H1 (cell line): ENCODE data around the gene PPP2R2C. TPM values are rescaled to one million over a fixed set of nuclear protein-coding genes. Genes with fewer than 3 reads are reported as not detected.

ENCODE experiments used
- CTCF ChIA-PET: fragments of 300-600 bp; sonication (Branson Sonifier 250); formaldehyde crosslinking; loops from one replicate; lab custom pipeline; 2021; ENCODE audit not compliant: partially characterized antibody; lab: Charles Lee
- POLR2A ChIA-PET: fragments of 300-600 bp; sonication (Branson Sonifier 250); formaldehyde crosslinking; loops from one replicate; lab custom pipeline; 2021; ENCODE audit warnings: inconsistent platforms; ENCODE audit not compliant: partially characterized antibody; lab: Charles Lee
- DNase-seq, 2 experiments: peaks; one replicate each; pipeline versions ENCODE4 v3.0.0 to v3.0.0-alpha.2; 2010 to 2022; ENCODE audit warnings: low spot score in 2 of 2, low read depth in 1 of 2, mixed read lengths in 1 of 2
- FAIRE-seq: peaks from 2 replicates; lab custom pipeline; 2011; peaks lifted over from hg19 to GRCh38; lab: Jason Lieb, UNC
- H2AFZ ChIP-seq: 2 replicates; pipeline ENCODE4 v1.8.1; 2012; ENCODE audit warnings: low read length, inconsistent platforms
- H2AK5ac ChIP-seq: 2 replicates; pipeline ENCODE4 v1.6.1; 2013; ENCODE audit warnings: low read depth, low read length
- H2BK120ac ChIP-seq: replicated peaks from 2 replicates; pipeline ENCODE3; 2013; ENCODE audit warnings: low read depth, low read length, inconsistent platforms
- H2BK12ac ChIP-seq: 2 replicates; pipeline ENCODE4 v1.6.1; 2013; ENCODE audit warnings: low read depth, low read length
- H2BK15ac ChIP-seq: 2 replicates; pipeline ENCODE4 v1.6.1; 2013; ENCODE audit warnings: low read length
- H2BK20ac ChIP-seq: 2 replicates; pipeline ENCODE4 v1.6.1; 2013; ENCODE audit warnings: low read length
- H2BK5ac ChIP-seq: 2 replicates; pipeline ENCODE4 v1.6.1; 2013; ENCODE audit warnings: low read depth, low read length
- H3K14ac ChIP-seq: 2 replicates; pipeline ENCODE4 v1.6.1; 2013; ENCODE audit warnings: inconsistent platforms; ENCODE audit not compliant: insufficient read length
- H3K18ac ChIP-seq: 2 replicates; pipeline ENCODE4 v1.6.1; 2013; ENCODE audit warnings: low read length; ENCODE audit errors: extremely low read depth
- H3K23ac ChIP-seq: 2 replicates; pipeline ENCODE4 v1.6.1; 2013; ENCODE audit warnings: inconsistent platforms; ENCODE audit not compliant: insufficient read length
- H3K23me2 ChIP-seq: 2 replicates; pipeline ENCODE4 v1.6.1; 2013; ENCODE audit warnings: low read depth, low read length
- H3K27ac ChIP-seq: 2 replicates; pipeline ENCODE4 v1.6.1; 2011; ENCODE audit warnings: low read depth, low read length, inconsistent platforms
- H3K27me3 ChIP-seq, 4 experiments: replicated peaks in 1 of 4; 1 replicate in 1 of 4; 2 replicates in 3 of 4; pipeline versions ENCODE4 v1.6.1 to v1.8.1; 2011 to 2013; ENCODE audit warnings: low read length in 3 of 4, mild to moderate bottlenecking in 3 of 4, inconsistent platforms in 2 of 4, mixed read lengths in 2 of 4, moderate library complexity in 1 of 4; ENCODE audit not compliant: control insufficient read depth in 3 of 4, insufficient read depth in 3 of 4; ENCODE audit errors: extremely low read depth in 1 of 4
- H3K36me3 ChIP-seq, 4 experiments: 2 replicates each; pipeline versions ENCODE4 v1.6.1 to v1.8.1; 2011 to 2013; ENCODE audit warnings: mild to moderate bottlenecking in 4 of 4, low read length in 3 of 4, moderate library complexity in 2 of 4, control low read depth in 1 of 4, inconsistent platforms in 1 of 4; ENCODE audit not compliant: insufficient read depth in 4 of 4, control insufficient read depth in 2 of 4
- H3K4ac ChIP-seq: replicated peaks from 2 replicates; pipeline ENCODE3; 2013; ENCODE audit warnings: low read length, low read depth, mixed read lengths, inconsistent platforms; ENCODE audit not compliant: insufficient read length
- H3K4me1 ChIP-seq, 4 experiments: replicated peaks in 1 of 4; 1 replicate in 1 of 4; 2 replicates in 3 of 4; pipeline versions ENCODE4 v1.6.1 to v1.8.1; 2011 to 2013; ENCODE audit warnings: low read length in 3 of 4, inconsistent platforms in 2 of 4, mixed read lengths in 1 of 4; ENCODE audit not compliant: insufficient read depth in 4 of 4, control insufficient read depth in 3 of 4
- H3K4me2 ChIP-seq, 2 experiments: 2 replicates each; pipeline versions ENCODE4 v1.6.1 to v1.8.1; 2011 to 2013; ENCODE audit warnings: low read depth in 2 of 2, low read length in 2 of 2, control low read depth in 1 of 2, inconsistent platforms in 1 of 2, mild to moderate bottlenecking in 1 of 2; ENCODE audit not compliant: insufficient read depth in 1 of 2
- H3K4me3 ChIP-seq, 4 experiments: fragments of 200-600, 300-600 bp in 1 of 4; sonication (generic), shearing (Covaris generic), sonication (Bioruptor Twin) in 1 of 4; 2 replicates each; pipeline versions ENCODE4 v1.5.1 to v1.8.1; 2011 to 2016; ENCODE audit warnings: low read length in 4 of 4, low read depth in 3 of 4, control low read depth in 2 of 4, inconsistent platforms in 2 of 4, mild to moderate bottlenecking in 2 of 4, mixed read lengths in 1 of 4, moderate library complexity in 1 of 4; ENCODE audit not compliant: insufficient read depth in 2 of 4; ENCODE audit errors: extremely low read depth in 1 of 4
- H3K56ac ChIP-seq: replicated peaks from 2 replicates; pipeline ENCODE3; 2013; ENCODE audit warnings: low read depth, mild to moderate bottlenecking, mixed read lengths, low read length, inconsistent platforms; ENCODE audit not compliant: insufficient read length
- H3K79me1 ChIP-seq: 2 replicates; pipeline ENCODE4 v1.6.1; 2013; ENCODE audit warnings: low read depth, low read length, control low read depth
- H3K79me2 ChIP-seq, 2 experiments: 2 replicates each; pipeline versions ENCODE4 v1.6.1 to v1.8.1; 2012 to 2013; ENCODE audit warnings: low read length in 2 of 2, mild to moderate bottlenecking in 2 of 2, inconsistent platforms in 1 of 2; ENCODE audit not compliant: insufficient read depth in 2 of 2, control insufficient read depth in 1 of 2
- H3K9ac ChIP-seq, 4 experiments: replicated peaks in 1 of 4; 1 replicate in 1 of 4; 2 replicates in 3 of 4; pipeline versions ENCODE4 v1.6.1 to v1.8.1; 2011 to 2013; ENCODE audit warnings: low read depth in 3 of 4, low read length in 3 of 4, control low read depth in 2 of 4, mild to moderate bottlenecking in 2 of 4, moderate library complexity in 2 of 4, inconsistent platforms in 1 of 4; ENCODE audit errors: extremely low read depth in 1 of 4
- H3K9me3 ChIP-seq, 2 experiments: 2 replicates each; pipeline versions ENCODE4 v1.6.1 to v1.8.1; 2012 to 2013; ENCODE audit warnings: mild to moderate bottlenecking in 2 of 2, moderate library complexity in 2 of 2, control low read depth in 1 of 2, inconsistent platforms in 1 of 2, low read depth in 1 of 2, low read length in 1 of 2, mixed read lengths in 1 of 2; ENCODE audit not compliant: insufficient read depth in 2 of 2
- H4K20me1 ChIP-seq, 2 experiments: replicated peaks in 1 of 2; 2 replicates each; pipeline versions ENCODE3 to v1.8.1; 2011 to 2013; ENCODE audit warnings: inconsistent platforms in 2 of 2, low read length in 2 of 2, mild to moderate bottlenecking in 1 of 2; ENCODE audit not compliant: insufficient read depth in 2 of 2, control insufficient read depth in 1 of 2
- H4K5ac ChIP-seq: 2 replicates; pipeline ENCODE4 v1.6.1; 2013; ENCODE audit warnings: low read length, low read depth, mixed read lengths, inconsistent platforms; ENCODE audit not compliant: insufficient read length
- H4K8ac ChIP-seq: 2 replicates; pipeline ENCODE4 v1.8.0; 2013; ENCODE audit warnings: mild to moderate bottlenecking, moderate library complexity, low read length, inconsistent platforms; ENCODE audit not compliant: insufficient read depth; ENCODE audit errors: extremely low read depth
- H4K91ac ChIP-seq: replicated peaks from 2 replicates; pipeline ENCODE3; 2013; ENCODE audit warnings: low read length, mixed read lengths, inconsistent platforms; ENCODE audit not compliant: insufficient read length
- ASH2L ChIP-seq: fragments of 200-600, 300-600 bp; sonication (generic); IDR thresholded peaks from one replicate; pipeline ENCODE4 v1.7.1; 2017; ENCODE audit warnings: low read length
- BCL11A ChIP-seq, 2 experiments: IDR thresholded peaks; one replicate each; pipeline ENCODE4 v1.6.1; 2011; ENCODE audit warnings: low read depth in 2 of 2, low read length in 2 of 2, mild to moderate bottlenecking in 2 of 2
- CBX5 ChIP-seq: fragments of 300-800, 300-1000 bp; sonication (generic); IDR thresholded peaks from 2 replicates; pipeline ENCODE4 v1.7.1; 2016; ENCODE audit warnings: antibody characterized with exemption, low read length, low read depth
- CHD1 ChIP-seq: IDR thresholded peaks from 2 replicates; pipeline ENCODE4 v1.6.1; 2012; ENCODE audit warnings: low read depth, low read length, improper control_type of control experiment
- CTBP2 ChIP-seq: IDR thresholded peaks from 2 replicates; pipeline ENCODE4 v1.7.0; 2011; ENCODE audit warnings: borderline replicate concordance, mild to moderate bottlenecking, moderate library complexity, mixed read lengths, low read length; ENCODE audit not compliant: insufficient read depth, insufficient read length
- FOSL1 ChIP-seq: IDR thresholded peaks from 2 replicates; pipeline ENCODE4 v1.6.1; 2011; ENCODE audit warnings: mild to moderate bottlenecking, low read depth, low read length, moderate library complexity; ENCODE audit not compliant: insufficient read depth
- GABPA ChIP-seq: IDR thresholded peaks from 2 replicates; pipeline ENCODE4 v1.6.1; 2011; ENCODE audit warnings: mild to moderate bottlenecking, low read length, moderate library complexity, borderline replicate concordance; ENCODE audit not compliant: insufficient read depth
- HDAC6 ChIP-seq: IDR thresholded peaks from one replicate; pipeline ENCODE4 v1.7.1; 2012; ENCODE audit warnings: low read depth, mild to moderate bottlenecking, inconsistent platforms, low read length, moderate library complexity
- WGBS, 2 experiments: shearing (Covaris generic) in 1 of 2; methylation state at CpG; one replicate each; pipeline versions ENCODE4 v1.1.6 to v1.1.7; 2013 to 2015; ENCODE audit warnings: low lambda C conversion rate in 2 of 2, mixed read lengths in 2 of 2, inconsistent platforms in 1 of 2, low coverage in 1 of 2, missing lambda C conversion rate in 1 of 2; ENCODE audit not compliant: insufficient replicate concordance in 2 of 2, insufficient coverage in 1 of 2, insufficient read length in 1 of 2; ENCODE audit errors: extremely low coverage in 1 of 2, missing lambda C conversion rate in 1 of 2; 5-methylcytosine and 5-hydroxymethylcytosine counted together
- polyA plus RNA-seq, 7 experiments: library from polyadenylated mRNA; depleted of rRNA in 3 of 7; stranded (reverse) in 5 of 7; unstranded in 2 of 7; fragments of >200 nt in 5 of 7; fragments of 200-250 nt in 2 of 7; gene quantifications; 1 replicate in 5 of 7; 2 replicates in 1 of 7; 4 replicates in 1 of 7; pipeline versions ENCODE4 v1.2.1 to v1.2.3, GENCODE V29; 2011 to 2013; ENCODE audit warnings: missing spikeins in 2 of 7, mixed read lengths in 2 of 7
- total RNA-seq: library from RNA; stranded (reverse); fragmentation: NEBNext Ultra II Directional; extraction: Animal tissue kit (Norgen Biotek cat#: 25700); gene quantifications from 2 replicates; pipeline ENCODE4 v1.2.1, GENCODE V29; 2021

The PPP2R2C gene
- total and polyA plus RNA-seq, 2 of the 8 experiments (the other 6 are each of a cell fraction or from before 2014, with no cell fraction given) = 6.4 TPM

DNA sequence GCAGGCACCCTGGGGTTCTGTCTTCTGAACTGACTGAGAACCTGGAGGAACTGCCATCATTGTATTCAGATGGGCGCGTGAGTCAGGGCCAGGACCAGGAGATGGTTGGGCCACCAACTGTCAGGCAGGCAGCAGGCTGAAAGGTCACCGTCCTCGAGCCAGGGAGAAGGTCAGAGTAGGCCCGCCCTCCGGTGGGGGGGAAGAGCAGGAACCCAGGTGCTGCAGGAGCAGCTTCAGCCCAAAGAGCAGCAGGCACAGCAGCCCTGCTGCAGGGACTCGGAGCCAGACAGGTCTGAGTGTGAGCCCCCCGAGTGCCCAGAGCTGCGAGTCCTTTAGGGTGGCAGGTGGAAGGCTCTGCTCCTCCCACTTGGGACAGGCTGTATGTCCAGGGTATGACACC lies 176.4 kb downstream of the PPP2R2C start:
- 0 out of 2 replicates have a peak, but pooled peaks cover 3% of the 10 kb centered on the region for H3K79me1 ChIP-seq
- H4K5ac ChIP-seq = no peak overlapping the region
- H3K27me3 ChIP-seq = no peaks in the 10 kb centered on the region
- H3K18ac ChIP-seq = no peak overlapping the region
- H4K91ac ChIP-seq = no peak overlapping the region
- no peak overlapping the region for H2AK5ac ChIP-seq
- peaks cover 0 to 3% of the 10 kb centered on the region in 2 experiments for H4K20me1 ChIP-seq
- no peak overlapping the region for H2BK15ac ChIP-seq
- H3K4ac ChIP-seq = no peak overlapping the region
- FAIRE-seq (no peak), DNase-seq (no peak)
- 90% methylated on average over 9 of the region's 9 CpGs; no CpG with 5 or more reads in 1 of the 2 experiments for WGBS, 2 experiments
- no peaks in the 10 kb centered on the region for H3K9me3 ChIP-seq
- H3K23ac ChIP-seq = no peak overlapping the region
- no peak overlapping the region for H2AFZ ChIP-seq
- TF ChIP-seq GABPA = no peak
- TF ChIP-seq FOSL1 = no peak
- TF ChIP-seq CBX5 = no peak
- no peak for TF ChIP-seq CHD1
- TF ChIP-seq CTBP2 = no peak
- no peak for TF ChIP-seq BCL11A (IDR thresholded peaks at IDR 0.05; ENCODE audit: low read depth in 2 of 2, low read length in 2 of 2)
- TF ChIP-seq ASH2L = no peak
- TF ChIP-seq HDAC6 = no peak
- H2BK12ac ChIP-seq = no peak overlapping the region
- no peak overlapping the region for H3K9ac ChIP-seq
- ChIA-PET CTCF (interaction anchor here (0.7 to 4.8 kb wide), 7 partner anchors 14 to 46 kb away, joined by 3 to 26 read pairs (median 5); partner anchors contain the start of gene WFS1), POLR2A (interaction anchor here (1.4 kb wide), 1 partner anchor 12 kb away, joined by 6 read pairs; no protein-coding TSS in a partner anchor)
- H4K8ac ChIP-seq = no peak overlapping the region
- no peak overlapping the region for H3K56ac ChIP-seq
- no peak overlapping the region for H2BK20ac ChIP-seq
- H3K36me3 ChIP-seq = peaks cover 0 to 10% (median 7%) of the 10 kb centered on the region in 4 experiments; a peak in 6 of 8 replicates
- H3K27ac ChIP-seq = no peak overlapping the region
- no peak overlapping the region for H3K14ac ChIP-seq
- no peak overlapping the region for H2BK5ac ChIP-seq
- H3K23me2 ChIP-seq = peaks cover 5% of the 10 kb centered on the region; the same call in 1 of the 2 replicates
- no peaks in the 10 kb centered on the region for H3K4me1 ChIP-seq
- no peak overlapping the region for H3K4me3 ChIP-seq
- no peak overlapping the region for H2BK120ac ChIP-seq
- no peak overlapping the region for H3K4me2 ChIP-seq
- H3K79me2 ChIP-seq = no peaks in the 10 kb centered on the region
